WERI-Rb-1 (cell line): ENCODE results near the gene BACH2.

Source experiments
- DNase-seq: peaks from one replicate; pipeline ENCODE4 v3.0.0-alpha.2; 2020
- H3K27ac ChIP-seq: fragments of 250-450 bp; sonication (Bioruptor Pico); 2 replicates; pipeline ENCODE4 v1.5.1; 2020; ENCODE audit warnings: mild to moderate bottlenecking, moderate library complexity
- H3K27me3 ChIP-seq: fragments of 250-450 bp; sonication (Bioruptor Pico); 2 replicates; pipeline ENCODE4 v1.5.1; 2021; ENCODE audit warnings: mild to moderate bottlenecking, low read depth, moderate library complexity; ENCODE audit not compliant: insufficient read depth, severe bottlenecking
- H3K36me3 ChIP-seq: fragments of 250-450 bp; sonication (Bioruptor Pico); 2 replicates; pipeline ENCODE4 v1.5.1; 2020; ENCODE audit warnings: mild to moderate bottlenecking, moderate library complexity
- H3K4me3 ChIP-seq: 2 replicates; pipeline ENCODE4 v1.5.1; 2011; ENCODE audit warnings: low read depth, mild to moderate bottlenecking, control low read depth, low read length
- H3K9me3 ChIP-seq: fragments of 250-450 bp; sonication (Bioruptor Pico); 2 replicates; pipeline ENCODE4 v1.5.1; 2021; ENCODE audit warnings: mild to moderate bottlenecking, moderate library complexity; ENCODE audit not compliant: severe bottlenecking
- TF ChIP-seq, protein P1 (sequence below): IDR thresholded peaks from 2 replicates; pipeline ENCODE4 v1.5.1; 2011; ENCODE audit warnings: low read depth, mild to moderate bottlenecking, control low read depth, inconsistent platforms, low read length

The BACH2 gene

DNA sequence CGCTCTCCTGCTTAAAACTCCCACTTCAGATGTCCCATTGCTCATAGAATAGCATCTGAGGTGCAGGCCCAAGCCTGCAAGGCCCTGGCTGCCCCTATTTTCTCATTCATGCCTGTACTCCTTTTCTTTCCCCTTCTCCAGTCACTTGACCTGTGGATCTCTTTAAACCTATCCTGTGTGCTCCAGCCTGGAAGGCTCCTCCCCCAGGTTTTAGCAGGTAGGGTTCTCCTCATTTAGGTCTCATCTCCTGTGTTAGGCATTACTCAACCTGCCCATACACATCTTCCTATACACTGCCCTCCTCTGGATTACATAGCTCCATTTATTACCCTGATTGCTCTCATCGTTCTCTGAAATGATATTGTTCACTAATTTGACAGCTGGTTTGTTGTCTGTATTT is 185.3 kb downstream of the BACH2 start:
- TF ChIP-seq, protein P1, sequence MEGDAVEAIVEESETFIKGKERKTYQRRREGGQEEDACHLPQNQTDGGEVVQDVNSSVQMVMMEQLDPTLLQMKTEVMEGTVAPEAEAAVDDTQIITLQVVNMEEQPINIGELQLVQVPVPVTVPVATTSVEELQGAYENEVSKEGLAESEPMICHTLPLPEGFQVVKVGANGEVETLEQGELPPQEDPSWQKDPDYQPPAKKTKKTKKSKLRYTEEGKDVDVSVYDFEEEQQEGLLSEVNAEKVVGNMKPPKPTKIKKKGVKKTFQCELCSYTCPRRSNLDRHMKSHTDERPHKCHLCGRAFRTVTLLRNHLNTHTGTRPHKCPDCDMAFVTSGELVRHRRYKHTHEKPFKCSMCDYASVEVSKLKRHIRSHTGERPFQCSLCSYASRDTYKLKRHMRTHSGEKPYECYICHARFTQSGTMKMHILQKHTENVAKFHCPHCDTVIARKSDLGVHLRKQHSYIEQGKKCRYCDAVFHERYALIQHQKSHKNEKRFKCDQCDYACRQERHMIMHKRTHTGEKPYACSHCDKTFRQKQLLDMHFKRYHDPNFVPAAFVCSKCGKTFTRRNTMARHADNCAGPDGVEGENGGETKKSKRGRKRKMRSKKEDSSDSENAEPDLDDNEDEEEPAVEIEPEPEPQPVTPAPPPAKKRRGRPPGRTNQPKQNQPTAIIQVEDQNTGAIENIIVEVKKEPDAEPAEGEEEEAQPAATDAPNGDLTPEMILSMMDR: no peak
- H3K4me3 ChIP-seq: no peak overlapping the region
- no peak for DNase-seq
- peaks cover 8% of the 10 kb centered on the region for H3K9me3 ChIP-seq
- H3K36me3 ChIP-seq: no peaks in the 10 kb centered on the region
- H3K27me3 ChIP-seq: no peaks in the 10 kb centered on the region
- no peak overlapping the region for H3K27ac ChIP-seq

DNA sequence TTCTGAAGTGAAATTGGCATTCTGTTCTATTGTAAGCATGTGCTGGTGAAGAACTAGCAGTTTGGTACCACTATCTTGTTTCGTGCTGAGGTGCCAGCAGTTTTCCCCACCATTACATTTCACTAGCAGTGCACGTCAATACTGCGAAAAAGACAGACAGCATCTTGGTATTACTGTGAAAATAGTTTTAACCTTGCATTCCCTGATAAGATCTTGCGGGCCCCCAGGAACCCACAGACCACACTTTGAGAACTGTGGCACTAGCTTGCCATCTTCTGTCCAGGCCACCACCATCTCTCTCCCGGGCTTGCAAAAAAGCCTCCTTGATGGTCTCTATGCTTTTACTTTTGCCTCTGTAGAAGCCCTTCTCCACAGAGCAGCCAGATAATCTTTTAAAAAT is 185.7 kb downstream of the BACH2 start:
- Histone ChIP-seq H3K4me3 (no peak overlapping the region), H3K27me3 (no peaks in the 10 kb centered on the region), H3K9me3 (peaks cover 8% of the 10 kb centered on the region), H3K36me3 (no peaks in the 10 kb centered on the region), H3K27ac (no peak overlapping the region)
- DNase-seq: no peak
- TF ChIP-seq, protein P1: no peak

DNA sequence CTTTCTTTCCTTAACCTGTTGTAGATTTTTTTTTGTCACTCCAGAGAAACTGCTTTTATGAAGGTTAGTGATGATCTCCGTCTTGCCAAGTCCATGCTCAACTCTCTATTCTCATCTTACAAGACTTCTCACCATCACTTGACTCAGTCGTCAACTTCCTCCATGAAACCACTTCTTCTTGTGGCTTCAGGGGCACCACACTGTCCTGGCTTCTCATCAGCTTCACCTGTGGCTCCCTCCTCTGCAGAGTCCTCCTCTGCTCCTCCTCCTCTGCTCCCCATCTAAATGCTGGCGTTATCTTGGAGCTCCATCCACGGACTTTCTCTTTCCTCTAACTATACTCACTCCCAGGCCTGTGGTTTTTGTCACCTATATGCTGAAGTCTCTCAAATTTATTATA is 187.5 kb downstream of the BACH2 start:
- no peak for DNase-seq
- H3K27me3 ChIP-seq: no peaks in the 10 kb centered on the region
- H3K36me3 ChIP-seq: no peaks in the 10 kb centered on the region
- no peak overlapping the region for H3K4me3 ChIP-seq
- TF ChIP-seq, protein P1: no peak
- no peak overlapping the region for H3K27ac ChIP-seq
- peaks cover 8% of the 10 kb centered on the region for H3K9me3 ChIP-seq

DNA sequence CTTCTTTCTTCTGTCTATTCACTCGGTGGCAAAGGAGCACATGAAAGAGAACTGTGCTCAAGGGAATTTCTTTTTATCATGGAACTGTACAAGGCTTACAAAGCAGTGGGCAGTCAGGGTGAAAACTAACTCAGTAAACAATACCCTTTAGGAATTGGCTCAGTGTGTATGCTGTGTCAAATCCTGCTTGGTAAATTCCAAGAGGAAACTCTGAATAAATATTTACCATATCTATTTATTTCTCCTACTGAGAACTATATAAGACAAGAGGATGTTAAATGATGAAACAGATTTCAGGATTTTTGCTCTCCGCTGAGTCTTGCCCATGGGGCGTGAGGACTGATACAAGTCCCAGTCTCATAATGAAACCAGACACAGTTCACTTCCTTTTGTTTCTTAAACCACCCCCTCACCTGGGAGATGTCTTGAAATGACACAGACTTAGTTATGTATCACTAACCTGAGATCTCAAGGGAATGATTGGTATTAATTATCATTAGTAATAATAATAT is 188.8 kb downstream of the BACH2 start:
- DNase-seq: no peak
- TF ChIP-seq, protein P1: no peak
- Histone ChIP-seq H3K9me3 (peaks cover 2% of the 10 kb centered on the region), H3K27ac (no peak overlapping the region), H3K27me3 (no peaks in the 10 kb centered on the region), H3K4me3 (no peak overlapping the region), H3K36me3 (no peaks in the 10 kb centered on the region)

DNA sequence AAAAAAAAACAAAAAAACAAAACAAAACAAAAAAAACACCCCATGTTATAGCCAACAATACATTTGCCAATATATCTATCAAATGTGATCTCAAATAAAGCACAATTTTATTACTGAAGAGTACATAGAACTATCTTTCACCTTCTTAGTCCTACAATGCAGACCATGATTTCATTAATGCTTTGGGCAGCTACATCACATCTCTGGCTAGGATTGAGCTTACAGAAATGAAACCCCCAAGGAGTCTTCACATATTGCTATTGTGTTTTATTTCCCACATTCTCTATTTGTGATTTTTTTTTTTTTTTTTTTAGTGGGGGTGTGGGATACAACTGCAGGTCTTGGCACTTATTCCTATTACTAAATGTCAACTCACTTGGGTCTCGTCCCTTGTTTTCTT is 189.3 kb downstream of the BACH2 start:
- Histone ChIP-seq H3K9me3 (peaks cover 2% of the 10 kb centered on the region), H3K27me3 (no peaks in the 10 kb centered on the region), H3K36me3 (no peaks in the 10 kb centered on the region), H3K27ac (no peak overlapping the region), H3K4me3 (no peak overlapping the region)
- TF ChIP-seq, protein P1: no peak
- DNase-seq: no peak

DNA sequence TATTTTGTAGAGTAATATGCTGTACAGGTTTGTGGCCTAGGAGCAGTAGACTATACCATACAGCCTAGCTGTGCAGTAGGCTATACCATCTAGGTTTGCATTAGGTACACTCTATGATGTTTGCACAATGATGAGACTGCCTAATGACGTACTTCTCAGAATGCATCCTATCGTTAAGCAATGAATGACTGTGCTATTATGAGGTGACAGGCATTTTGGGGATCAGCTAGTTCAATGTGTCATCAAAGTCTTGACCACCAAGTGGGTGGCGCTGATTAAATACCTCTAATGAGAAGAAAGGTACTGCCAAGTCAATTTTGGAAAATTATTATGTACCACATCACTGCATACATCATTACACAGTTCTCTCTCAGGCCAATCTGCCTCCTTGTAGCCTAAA is 190.2 kb downstream of the BACH2 start:
- no peaks in the 10 kb centered on the region for H3K36me3 ChIP-seq
- H3K9me3 ChIP-seq: no peaks in the 10 kb centered on the region
- H3K27me3 ChIP-seq: no peaks in the 10 kb centered on the region
- TF ChIP-seq, protein P1: no peak
- H3K4me3 ChIP-seq: no peak overlapping the region
- DNase-seq: no peak
- H3K27ac ChIP-seq: no peak overlapping the region
